Lung (tissue), 12 donors: ENCODE results near the gene TRABD2B. TPM values are rescaled to one million over a fixed set of nuclear protein-coding genes. Genes with fewer than 3 reads are reported as not detected.
A peak's percentile ranks its signal among the peaks of the same experiment; 100 is the strongest.

Experiments used
- ATAC-seq: fragments of 200-7000 bp; cut with Tn5 transposase; one replicate; pipeline ENCODE4 v1.9.1; 2020; ENCODE audit warnings: moderate number of reproducible peaks; ENCODE audit not compliant: insufficient read depth, low FRiP score
- DNase-seq, 3 donors: peaks; one replicate each; pipeline ENCODE4 v3.0.0-alpha.2; 2013 to 2017
- H3K27ac ChIP-seq, 2 donors: one replicate each; pipeline ENCODE4 v1.5.1; 2013; ENCODE audit warnings: mild to moderate bottlenecking in 2 of 2, moderate library complexity in 2 of 2, control low read depth in 1 of 2, inconsistent platforms in 1 of 2, low read depth in 1 of 2, low read length in 1 of 2
- H3K27me3 ChIP-seq, 3 donors: one replicate each; pipeline ENCODE4 v1.5.1; 2013; ENCODE audit warnings: low read length in 2 of 3; ENCODE audit not compliant: control insufficient read depth in 3 of 3, insufficient read depth in 3 of 3
- H3K36me3 ChIP-seq, 4 donors: one replicate each; pipeline ENCODE4 v1.5.1; 2013; ENCODE audit warnings: low read length in 4 of 4, mild to moderate bottlenecking in 1 of 4, moderate library complexity in 1 of 4; ENCODE audit not compliant: control insufficient read depth in 4 of 4, insufficient read depth in 4 of 4
- H3K4me1 ChIP-seq, 5 donors: one replicate each; pipeline ENCODE4 v1.5.1; 2013; ENCODE audit warnings: low read length in 5 of 5, mild to moderate bottlenecking in 2 of 5, moderate library complexity in 1 of 5; ENCODE audit not compliant: control insufficient read depth in 5 of 5, insufficient read depth in 5 of 5
- H3K4me3 ChIP-seq: one replicate; pipeline ENCODE4 v1.5.1; 2013; ENCODE audit warnings: mild to moderate bottlenecking, control low read depth, moderate library complexity
- H3K9ac ChIP-seq, 2 donors: one replicate each; pipeline ENCODE4 v1.5.1; 2013; ENCODE audit warnings: low read length in 2 of 2, control low read depth in 1 of 2; ENCODE audit not compliant: insufficient read depth in 1 of 2
- H3K9me3 ChIP-seq, 4 donors: one replicate each; pipeline ENCODE4 v1.5.1; 2013; ENCODE audit warnings: low read length in 3 of 4, mild to moderate bottlenecking in 1 of 4, moderate library complexity in 1 of 4; ENCODE audit not compliant: control insufficient read depth in 4 of 4, insufficient read depth in 3 of 4
- CTCF ChIP-seq: IDR thresholded peaks from 2 replicates; pipeline ENCODE4 v1.5.1; 2012; ENCODE audit warnings: mild to moderate bottlenecking; ENCODE audit errors: control extremely low read depth, extremely low read depth
- WGBS, 2 donors: extraction: QIAGEN DNeasy Blood & Tissue Kit; methylation state at CpG; one replicate each; pipeline ENCODE4 v1.1.7; 2013; 5-methylcytosine and 5-hydroxymethylcytosine counted together
- polyA plus RNA-seq, 2 donors: library from polyadenylated mRNA; stranded (reverse); fragments of 200-250 nt; gene quantifications; one replicate each; pipeline ENCODE4 v1.2.1, GENCODE V29; 2013
- total RNA-seq, 2 donors: library from RNA; depleted of rRNA in 1 of 2; stranded (reverse); fragments of >200 nt in 1 of 2; gene quantifications; one replicate each; pipeline ENCODE4 v1.2.1, GENCODE V29; 2014 to 2021
- donor health status: control.
- donor health status: control.
- donor health status: Bipolar disorder and iron deficiency.
- donor health status: healthy.
- donor health status: DM: yes; HTN: yes; CAD: no.

TRABD2B gene
- total and polyA plus RNA-seq, 4 donors, result 0.37 to 1.9 (median 0.64) TPM

GRCh38 chr1:47867438-47868347 is 129.5 kb downstream of the TRABD2B start:
- ATAC-seq (no peak), DNase-seq (no peak)
- no peaks in the 10 kb centered on the region for H3K36me3 ChIP-seq
- H3K4me3 ChIP-seq, result no peak overlapping the region
- H3K9ac ChIP-seq, result no peak overlapping the region
- H3K4me1 ChIP-seq, result peaks cover 0 to 22% (median 17%) of the 10 kb centered on the region in 5 donors
- H3K27me3 ChIP-seq, result no peaks in the 10 kb centered on the region
- no peak overlapping the region for H3K27ac ChIP-seq
- TF ChIP-seq CTCF, result no peak
- H3K9me3 ChIP-seq, result no peaks in the 10 kb centered on the region
- 76 to 80% methylated on average over 8 of the region's 8 CpGs for WGBS, 2 donors

GRCh38 chr1:47866601-47867437 is 130.4 kb downstream of the TRABD2B start:
- no peak for TF ChIP-seq CTCF
- 67 to 78% methylated on average over 8 of the region's 8 CpGs for WGBS, 2 donors
- no peak overlapping the region for H3K4me3 ChIP-seq
- DNase-seq (peak; percentile 77 to 89 (median 87)), ATAC-seq (no peak)
- no peaks in the 10 kb centered on the region for H3K36me3 ChIP-seq
- H3K27ac ChIP-seq, result no peak overlapping the region
- H3K27me3 ChIP-seq, result no peaks in the 10 kb centered on the region
- no peak overlapping the region for H3K9ac ChIP-seq
- H3K4me1 ChIP-seq, result peaks cover 0 to 22% (median 17%) of the 10 kb centered on the region in 5 donors
- no peaks in the 10 kb centered on the region for H3K9me3 ChIP-seq

DNA sequence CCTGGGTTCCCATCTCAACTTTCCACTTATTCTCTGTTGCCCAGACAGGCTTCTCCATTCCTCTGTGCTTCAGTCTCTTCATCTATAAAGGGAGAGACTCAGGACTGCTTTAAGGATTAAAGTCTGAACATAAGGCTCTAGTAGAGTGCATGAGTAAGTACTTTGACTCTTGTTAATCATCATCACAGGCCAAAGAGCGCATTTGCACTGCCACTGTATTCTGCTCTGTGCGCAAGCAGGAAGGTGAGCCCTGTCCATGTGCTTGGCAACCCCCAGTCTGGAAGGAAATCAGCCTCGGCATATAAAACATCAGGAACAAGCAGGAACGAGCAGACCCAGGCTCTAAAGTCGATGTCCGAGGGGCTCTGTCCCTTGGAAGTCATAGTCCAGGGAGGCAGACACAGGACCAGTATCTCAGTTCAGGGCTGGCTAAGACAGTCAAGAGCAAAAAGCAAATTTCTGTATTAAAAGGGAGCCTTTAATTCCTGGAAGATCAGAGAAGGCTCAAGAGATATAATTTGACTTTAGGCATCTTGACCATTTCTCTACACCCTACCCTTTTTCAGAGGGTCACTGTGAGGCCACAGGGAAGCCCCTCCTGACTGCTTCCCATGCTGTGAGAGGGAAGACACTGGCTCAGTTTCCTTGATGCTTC is 131.2 kb downstream of the TRABD2B start:
- no peak overlapping the region for H3K27ac ChIP-seq
- H3K4me3 ChIP-seq, result no peak overlapping the region
- H3K9me3 ChIP-seq, result peaks cover 0 to 4% (median 0%) of the 10 kb centered on the region in 4 donors
- TF ChIP-seq CTCF, result no peak
- H3K36me3 ChIP-seq, result no peaks in the 10 kb centered on the region
- no peaks in the 10 kb centered on the region for H3K27me3 ChIP-seq
- peak in 1 of 3 donors; percentile 31 for DNase-seq
- no peak for ATAC-seq
- no peak overlapping the region for H3K9ac ChIP-seq
- peaks cover 0 to 22% (median 17%) of the 10 kb centered on the region in 5 donors for H3K4me1 ChIP-seq
- WGBS, 2 donors, result 84 to 91% methylated on average over 6 of the region's 6 CpGs
